Endothelial cell of umbilical vein (primary cell): Measurements from ENCODE around the gene MACF1. TPM values are rescaled to one million over a fixed set of nuclear protein-coding genes. Genes with fewer than 3 reads are reported as not detected.

Experiments
- BruUV-seq: library from RNA; stranded (reverse); fragments of 400-500 nt; replicated peaks from 2 replicates; lab custom pipeline; 2021; lab: Mats Ljungman, UMichigan
- CTCF ChIA-PET: fragments of 300-600, 350-600 bp; sonication (Branson Sonifier 250); formaldehyde crosslinking; loops from one replicate; lab custom pipeline; 2021; ENCODE audit warnings: antibody characterized with exemption, inconsistent platforms; lab: Charles Lee
- POLR2A ChIA-PET: fragments of 300-600, 350-600 bp; sonication (Branson Sonifier 250); formaldehyde crosslinking; loops from one replicate; lab custom pipeline; 2021; ENCODE audit warnings: antibody characterized with exemption, inconsistent platforms; lab: Charles Lee
- DNase-seq: peaks from one replicate; pipeline ENCODE4 v3.0.0-alpha.2; 2011; ENCODE audit warnings: low read depth, low spot score
- FAIRE-seq: peaks from 2 replicates; lab custom pipeline; 2011; peaks lifted over from hg19 to GRCh38; lab: Jason Lieb, UNC
- H2AFZ ChIP-seq: 2 replicates; pipeline ENCODE4 v1.6.0; 2012; ENCODE audit warnings: low read depth, low read length, control low read depth, inconsistent platforms
- H3K27ac ChIP-seq: 2 replicates; pipeline ENCODE4 v1.5.1; 2011; ENCODE audit warnings: low read depth, mild to moderate bottlenecking, control low read depth, low read length, moderate library complexity; ENCODE audit not compliant: insufficient read depth
- H3K27me3 ChIP-seq, 2 experiments: 2 replicates each; pipeline versions ENCODE4 v1.6.0 to v1.6.1; 2011; ENCODE audit warnings: low read length in 2 of 2, mixed read lengths in 1 of 2; ENCODE audit not compliant: control insufficient read depth in 2 of 2, insufficient read depth in 2 of 2
- H3K36me3 ChIP-seq, 2 experiments: 2 replicates in 1 of 2; 3 replicates in 1 of 2; pipeline ENCODE4 v1.5.1; 2011; ENCODE audit warnings: low read length in 2 of 2, mild to moderate bottlenecking in 1 of 2, moderate library complexity in 1 of 2; ENCODE audit not compliant: control insufficient read depth in 2 of 2, insufficient read depth in 2 of 2; ENCODE audit errors: extremely low read depth in 1 of 2
- H3K4me1 ChIP-seq: 3 replicates; pipeline ENCODE4 v1.5.1; 2011; ENCODE audit warnings: mild to moderate bottlenecking, low read length; ENCODE audit not compliant: control insufficient read depth, insufficient read depth; ENCODE audit errors: extremely low read depth
- H3K4me2 ChIP-seq: 2 replicates; pipeline ENCODE4 v1.6.1; 2011; ENCODE audit warnings: low read length, control low read depth, mixed read lengths; ENCODE audit not compliant: insufficient read depth
- H3K4me3 ChIP-seq, 3 experiments: fragments of 200-600 bp in 1 of 3; sonication (generic), shearing (Covaris generic) in 1 of 3; replicated peaks in 1 of 3; 2 replicates each; pipeline ENCODE4 v1.5.1; 2011 to 2016; ENCODE audit warnings: control low read depth in 3 of 3, low read length in 3 of 3, mild to moderate bottlenecking in 2 of 3, inconsistent platforms in 1 of 3, low read depth in 1 of 3, moderate library complexity in 1 of 3; ENCODE audit not compliant: insufficient read depth in 1 of 3
- H3K79me2 ChIP-seq: 2 replicates; pipeline ENCODE4 v1.6.0; 2012; ENCODE audit warnings: low read length, inconsistent platforms; ENCODE audit not compliant: control insufficient read depth, insufficient read depth
- H3K9ac ChIP-seq: replicated peaks from 2 replicates; pipeline ENCODE3; 2011; ENCODE audit warnings: low read length, control low read depth; ENCODE audit not compliant: insufficient read depth; ENCODE audit errors: extremely low read depth
- H3K9me1 ChIP-seq: replicated peaks from 3 replicates; pipeline ENCODE4 v1.6.0; 2011; ENCODE audit warnings: mild to moderate bottlenecking, low read length; ENCODE audit not compliant: control insufficient read depth, insufficient read depth; ENCODE audit errors: extremely low read depth
- H3K9me3 ChIP-seq: replicated peaks from 2 replicates; pipeline ENCODE4 v1.5.1; 2012; ENCODE audit warnings: low read length, inconsistent platforms; ENCODE audit not compliant: control insufficient read depth, insufficient read depth
- H4K20me1 ChIP-seq: replicated peaks from 2 replicates; pipeline ENCODE3; 2011; ENCODE audit warnings: mild to moderate bottlenecking, low read length; ENCODE audit not compliant: control insufficient read depth, insufficient read depth; ENCODE audit errors: extremely low read depth
- CTCF ChIP-seq, 2 donors: IDR thresholded peaks; 1 replicate in 1 of 2; 2 replicates in 1 of 2; pipeline ENCODE4 v1.5.1; 2011; ENCODE audit warnings: low read length in 2 of 2, mild to moderate bottlenecking in 2 of 2, moderate library complexity in 2 of 2, control low read depth in 1 of 2, inconsistent platforms in 1 of 2, low read depth in 1 of 2; ENCODE audit not compliant: insufficient read depth in 1 of 2; ENCODE audit errors: extremely low read depth in 1 of 2
- EZH2 ChIP-seq: IDR thresholded peaks from 2 replicates; pipeline ENCODE4 v1.6.1; 2012; ENCODE audit warnings: borderline replicate concordance, low read depth, mild to moderate bottlenecking, moderate library complexity, low read length, inconsistent platforms; ENCODE audit not compliant: severe bottlenecking
- FOS ChIP-seq: IDR thresholded peaks from 2 replicates; pipeline ENCODE4 v1.6.1; 2011; ENCODE audit warnings: mild to moderate bottlenecking, low read length, moderate library complexity, borderline replicate concordance; ENCODE audit not compliant: insufficient read depth
- GATA2 ChIP-seq: IDR thresholded peaks from 2 replicates; pipeline ENCODE4 v1.7.0; 2011; ENCODE audit warnings: low read depth, mild to moderate bottlenecking, moderate library complexity, mixed read lengths, low read length; ENCODE audit not compliant: insufficient read length, insufficient read depth
- JUN ChIP-seq: IDR thresholded peaks from 2 replicates; pipeline ENCODE4 v1.6.1; 2011; ENCODE audit warnings: borderline replicate concordance, low read depth; ENCODE audit not compliant: insufficient read length, insufficient read depth
- MAX ChIP-seq: IDR thresholded peaks from 2 replicates; pipeline ENCODE4 v1.6.1; 2011; ENCODE audit not compliant: insufficient read depth, insufficient read length
- MYC ChIP-seq: IDR thresholded peaks from one replicate; pipeline ENCODE4 v1.6.1; 2011; ENCODE audit warnings: mild to moderate bottlenecking, low read depth, low read length
- POLR2A ChIP-seq: IDR thresholded peaks from 2 replicates; pipeline ENCODE4 v1.6.1; 2012; ENCODE audit warnings: low read depth, mild to moderate bottlenecking, control low read depth, low read length
- POLR2AphosphoS5 ChIP-seq: IDR thresholded peaks from 2 replicates; pipeline ENCODE4 v1.6.1; 2012; ENCODE audit warnings: low read depth, mild to moderate bottlenecking, control low read depth, low read length, moderate library complexity; ENCODE audit not compliant: insufficient read depth
- dilution Hi-C: fragments of 300-500 bp; cut with MboI; formaldehyde crosslinking; loops from one replicate; pipeline ENCODE4 v1.15.0; 2019; ENCODE audit warnings: low sequenced_read_pairs; ENCODE audit not compliant: extremely low pct_ligation_motif_present
- intact Hi-C: fragments of 100-400 bp; cut with micrococcal nuclease; formaldehyde crosslinking; loops from one replicate; pipeline ENCODE4 v1.10.0; 2022
- polyA plus RNA-seq, 4 experiments: library from polyadenylated mRNA; depleted of rRNA in 3 of 4; stranded (reverse) in 3 of 4; unstranded in 1 of 4; fragments of >200 nt; gene quantifications; 2 replicates each; pipeline versions ENCODE4 v1.2.1 to v1.2.3, GENCODE V29; 2011 to 2012; ENCODE audit warnings: missing spikeins in 1 of 4
- total RNA-seq: library from RNA; stranded (reverse); gene quantifications from 2 replicates; pipeline ENCODE4 v1.2.3, GENCODE V29; 2021

MACF1 gene
- total and polyA plus RNA-seq, 2 donors (not counting 3 experiments of a cell fraction or from before 2014, with no cell fraction given), result 122 to 587 TPM

- Histone ChIP-seq H3K9me3 (no peaks in the 10 kb centered on the region), H3K4me2 (no peak overlapping the region), H3K4me1 (peaks cover 6% of the 10 kb centered on the region), H3K9ac (no peak overlapping the region), H3K27me3 (no peaks in the 10 kb centered on the region), H3K4me3 (no peak overlapping the region), H2AFZ (no peak overlapping the region), H3K36me3 (peaks cover 26 to 43% of the 10 kb centered on the region in 2 experiments), H3K27ac (no peak overlapping the region), H3K79me2 (peaks cover 7% of the 10 kb centered on the region), H3K9me1 (no peaks in the 10 kb centered on the region), H4K20me1 (no peaks in the 10 kb centered on the region)
- dilution Hi-C loops, result no loop called here
- POLR2A ChIA-PET, result no interaction called here
- no TSS peak for BruUV-seq
- CTCF ChIA-PET, result interaction anchor here (0.8 to 2.1 kb wide), 3 partner anchors 11 to 196 kb away, joined by 3 to 8 read pairs (median 5); no protein-coding TSS in a partner anchor
- intact Hi-C loops, result no loop called here
- DNase-seq, result no peak
- TF ChIP-seq GATA2 (no peak), POLR2AphosphoS5 (no peak), FOS (no peak), CTCF (IDR thresholded peaks at IDR 0.05; ENCODE audit: extremely low read depth in 1 of 2, insufficient read depth in 1 of 2, low read depth in 1 of 2, low read length in 2 of 2) (no peak), MYC (no peak), JUN (no peak), EZH2 (no peak), MAX (no peak), POLR2A (no peak)
- no peak for FAIRE-seq
Measured at GRCh38 chr1:39294531-39294930, 90.0 kb downstream of the MACF1 start.
